Right atrium auricular region (tissue), 2 donors: ENCODE data around the gene ESYT3. TPM values are rescaled to one million over a fixed set of nuclear protein-coding genes. Genes with fewer than 3 reads are reported as not detected.
"Not testable (repeated sequence)": the region's sequence is repeated elsewhere in the genome, so short reads cannot be mapped to it uniquely, and the experiment has no call there.

Experiments used
- DNase-seq: peaks from one replicate; pipeline ENCODE4 v3.0.0-alpha.2; 2019; ENCODE audit warnings: low spot score
- H3K27ac ChIP-seq, 2 donors: fragments of 200-600 bp; sonication (generic); 1 replicate in 1 of 2; 2 replicates in 1 of 2; pipeline ENCODE4 v1.5.1; 2016 to 2019
- H3K27me3 ChIP-seq, 2 donors: fragments of 200-600 bp; sonication (generic); one replicate each; pipeline versions ENCODE4 v1.5.1 to v1.6.0; 2017 to 2019
- H3K36me3 ChIP-seq: fragments of 200-600 bp; sonication (generic); one replicate; pipeline ENCODE4 v1.5.1; 2016
- H3K4me1 ChIP-seq, 2 donors: fragments of 200-600 bp; sonication (generic); one replicate each; pipeline versions ENCODE4 v1.5.1 to v1.6.0; 2017 to 2019
- H3K4me3 ChIP-seq, 2 donors: fragments of 200-600 bp; sonication (generic); 1 replicate in 1 of 2; 2 replicates in 1 of 2; pipeline ENCODE4 v1.5.1; 2017 to 2019; ENCODE audit warnings: mild to moderate bottlenecking in 1 of 2, moderate library complexity in 1 of 2
- H3K9me3 ChIP-seq, 2 donors: fragments of 200-600 bp; sonication (generic); one replicate each; pipeline ENCODE4 v1.5.1; 2019
- CTCF ChIP-seq, 2 donors: fragments of 200-600 bp; sonication (generic); IDR thresholded peaks; one replicate each; pipeline ENCODE4 v1.5.1; 2019; ENCODE audit warnings: antibody characterized with exemption in 2 of 2
- total RNA-seq, 2 donors: library from RNA; depleted of rRNA; stranded (reverse); fragments of >200 nt; gene quantifications; one replicate each; pipeline ENCODE4 v1.1.0, GENCODE V29; 2016

Gene ESYT3
- total RNA-seq, 2 donors from 2014 or later = 1.6 to 2.6 TPM

DNA sequence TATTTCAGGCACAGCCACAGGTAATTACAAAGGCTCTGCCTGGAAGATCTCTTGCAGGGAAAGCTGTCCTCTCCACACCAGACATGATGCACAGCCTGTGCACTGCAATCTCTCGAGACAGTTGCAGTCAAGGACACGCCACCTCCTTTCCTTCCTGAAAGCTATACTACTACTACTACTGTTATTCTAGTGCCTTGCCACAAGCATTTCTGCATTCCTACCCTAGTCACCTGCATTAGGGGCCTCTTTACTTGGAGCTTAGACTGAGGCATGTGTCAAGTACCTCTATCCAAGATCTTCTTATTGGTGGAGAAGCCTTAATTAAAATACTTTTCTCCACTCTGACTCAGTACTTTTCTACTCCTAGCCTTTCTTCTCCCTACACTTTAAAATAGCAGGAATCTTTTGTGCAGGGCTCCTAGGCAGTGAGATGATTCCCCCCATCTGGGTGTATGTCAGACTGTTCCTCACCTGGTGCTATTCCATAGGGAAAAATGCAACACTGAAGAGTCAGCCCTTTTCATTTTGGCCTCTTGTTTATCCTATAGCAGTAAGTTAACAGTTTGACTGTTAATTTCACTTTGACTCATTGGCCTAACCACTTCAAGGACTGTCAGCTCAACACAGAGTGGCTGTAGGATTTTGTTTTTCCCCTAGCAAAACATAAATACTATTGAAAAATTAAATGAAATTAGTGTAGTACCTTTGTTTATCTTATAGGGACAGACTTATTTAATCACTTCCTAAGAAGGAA is 78.9 kb downstream of the ESYT3 start:
- no peak for TF ChIP-seq CTCF (IDR thresholded peaks at IDR 0.05)
- H3K27me3 ChIP-seq = no peaks in the 10 kb centered on the region
- H3K27ac ChIP-seq = no peak overlapping the region
- no peak for DNase-seq
- H3K9me3 ChIP-seq = peaks cover 0 to 10% of the 10 kb centered on the region in 2 donors
- no peak overlapping the region for H3K4me3 ChIP-seq
- peaks cover 9% of the 10 kb centered on the region for H3K36me3 ChIP-seq
- H3K4me1 ChIP-seq = peaks cover 0 to 19% of the 10 kb centered on the region in 2 donors

- DNase-seq, H3K27me3 ChIP-seq, H3K4me1 ChIP-seq, H3K27ac ChIP-seq, H3K4me3 ChIP-seq: not testable (repeated sequence)
- Histone ChIP-seq H3K36me3 (peaks cover 12% of the 10 kb centered on the region), H3K9me3 (peaks cover 0 to 14% of the 10 kb centered on the region in 2 donors)
Observed at GRCh38 chr3:138521445-138521844, 87.0 kb downstream of the ESYT3 start.

Other genes starting within 250 kb of the ESYT3 start
- 10 to 100 TPM; 28.6 to 33.8 TPM for gene ARMC8, start 247.3 kb upstream of the ESYT3 start, total RNA-seq
- not detected for gene NME9, start 104.8 kb upstream of the ESYT3 start, total RNA-seq
- gene MRAS, start 86.0 kb upstream of the ESYT3 start, total RNA-seq = 100 to 1,000 TPM; 174 to 288 TPM
- gene CEP70, start 159.6 kb downstream of the ESYT3 start, total RNA-seq = 10 to 100 TPM; 18.9 to 24.3 TPM
- 1 to 10 TPM; 2.6 to 3.7 TPM for gene FAIM, start 174.2 kb downstream of the ESYT3 start, total RNA-seq